IPS-18c (cell line): Measurements from ENCODE around the gene VGLL2.

ENCODE experiments used
- H3K4me3 ChIP-seq: 2 replicates; pipeline ENCODE4 v1.7.0; 2013; ENCODE audit warnings: low read depth, mild to moderate bottlenecking, low read length, moderate library complexity; ENCODE audit not compliant: insufficient read depth
- H3K9me3 ChIP-seq: one replicate; pipeline ENCODE4 v1.6.1; 2013; ENCODE audit warnings: mild to moderate bottlenecking, low read length, moderate library complexity; ENCODE audit not compliant: control insufficient read depth, insufficient read depth

VGLL2 gene

DNA sequence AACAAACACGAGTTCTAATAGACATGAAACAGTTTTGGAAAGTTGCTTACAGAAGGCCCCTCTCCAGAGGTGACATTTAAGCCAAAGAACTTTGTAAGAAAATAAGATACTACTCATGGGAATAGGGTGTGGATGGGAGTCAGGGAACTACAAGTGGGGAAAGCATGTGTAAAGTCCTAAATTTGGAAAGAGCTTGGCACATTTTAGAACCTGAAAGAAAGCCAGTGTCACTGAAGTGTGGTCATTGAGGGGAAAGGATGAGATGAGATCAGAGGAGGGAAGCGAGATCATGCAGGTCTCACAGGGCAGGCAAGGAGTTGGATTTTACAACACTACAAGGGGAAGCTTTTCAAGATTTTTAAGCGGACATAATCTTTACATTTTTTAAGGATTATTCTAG is 38.0 kb downstream of the VGLL2 start:
- Histone ChIP-seq H3K4me3 (no peak overlapping the region), H3K9me3 (no peaks in the 10 kb centered on the region)

DNA sequence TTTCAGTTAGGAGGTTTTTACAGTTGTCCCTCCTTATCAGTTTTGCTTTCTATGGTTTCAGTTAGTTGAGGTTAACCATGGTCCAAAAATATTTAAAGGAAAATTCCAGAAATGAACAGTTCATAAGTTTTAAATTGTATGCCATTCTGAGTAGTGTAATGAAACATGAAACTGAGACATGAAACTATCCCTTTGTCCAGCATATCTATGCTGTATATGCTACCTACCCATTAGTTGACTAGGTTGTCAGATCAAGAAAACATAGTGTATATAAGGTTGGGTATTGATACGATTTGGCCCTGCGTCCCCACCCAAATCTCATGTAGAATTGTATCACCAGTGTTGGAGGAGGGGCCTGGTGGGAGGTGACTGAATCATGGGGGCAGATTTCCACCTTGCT is 39.1 kb downstream of the VGLL2 start:
- Histone ChIP-seq H3K4me3 (no peak overlapping the region), H3K9me3 (no peaks in the 10 kb centered on the region)

DNA sequence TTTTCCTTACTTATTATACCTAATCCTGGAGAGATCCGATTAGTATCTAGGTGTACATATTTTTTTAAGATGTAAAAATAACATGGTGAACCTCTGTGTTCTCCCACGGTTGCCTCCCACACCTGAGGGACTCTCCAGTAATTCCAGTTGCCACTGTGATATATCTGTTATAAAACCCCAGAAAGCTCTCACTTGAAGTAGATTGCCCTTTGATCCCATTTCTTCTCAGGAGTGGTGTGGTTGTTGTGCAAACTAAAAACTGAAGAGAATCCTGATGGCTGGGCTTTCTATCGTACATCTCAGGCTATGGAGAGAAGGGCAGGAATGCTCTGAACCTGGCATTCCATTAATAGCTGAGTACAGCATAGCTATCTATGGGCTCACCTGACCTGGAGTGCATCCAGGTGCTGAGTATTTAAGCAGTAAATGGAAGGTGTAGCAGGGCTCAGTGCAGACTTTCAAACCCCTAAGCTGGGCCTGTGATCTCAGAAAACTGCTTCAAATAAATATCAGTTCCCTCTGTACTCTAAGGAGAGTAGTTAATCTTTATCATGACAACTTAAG is 41.0 kb downstream of the VGLL2 start:
- Histone ChIP-seq H3K4me3 (no peak overlapping the region), H3K9me3 (no peaks in the 10 kb centered on the region)

DNA sequence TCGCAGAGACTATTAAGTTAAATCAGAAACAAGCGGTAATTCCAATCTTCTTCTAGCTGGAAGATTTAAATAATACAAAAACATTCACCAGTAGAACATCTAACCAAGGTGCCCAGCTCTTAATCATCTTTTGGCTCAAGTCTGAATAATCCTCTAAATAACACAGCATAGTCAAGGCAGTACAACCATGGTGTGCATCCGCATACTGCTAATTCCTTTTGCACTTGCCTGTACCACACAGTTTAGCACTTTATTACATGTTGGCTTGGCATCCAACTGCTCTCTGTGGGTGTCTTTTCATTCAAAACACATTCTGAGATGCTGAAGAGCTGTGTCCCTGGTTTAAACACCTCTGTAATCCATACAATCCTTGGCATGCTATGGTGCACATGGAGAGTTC is 42.3 kb downstream of the VGLL2 start:
- Histone ChIP-seq H3K9me3 (no peaks in the 10 kb centered on the region), H3K4me3 (no peak overlapping the region)

DNA sequence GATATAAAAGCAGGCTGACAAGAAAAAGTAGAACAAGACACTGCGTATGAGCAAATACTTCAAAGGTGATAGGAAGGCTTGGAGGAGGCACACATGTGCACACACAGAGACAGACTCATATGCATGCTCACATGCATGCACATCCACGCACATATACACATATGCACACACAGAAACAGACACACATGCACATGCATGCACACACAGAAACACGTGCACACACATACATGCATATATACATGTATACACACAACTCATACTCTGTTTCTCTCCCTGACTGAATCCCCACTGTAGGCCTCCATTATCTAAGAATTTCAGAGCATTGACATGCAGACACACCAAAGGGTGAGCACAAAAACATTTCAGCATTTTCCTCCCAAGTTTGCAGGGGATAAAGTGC is 43.7 kb downstream of the VGLL2 start:
- H3K4me3 ChIP-seq = no peak overlapping the region
- H3K9me3 ChIP-seq = no peaks in the 10 kb centered on the region

DNA sequence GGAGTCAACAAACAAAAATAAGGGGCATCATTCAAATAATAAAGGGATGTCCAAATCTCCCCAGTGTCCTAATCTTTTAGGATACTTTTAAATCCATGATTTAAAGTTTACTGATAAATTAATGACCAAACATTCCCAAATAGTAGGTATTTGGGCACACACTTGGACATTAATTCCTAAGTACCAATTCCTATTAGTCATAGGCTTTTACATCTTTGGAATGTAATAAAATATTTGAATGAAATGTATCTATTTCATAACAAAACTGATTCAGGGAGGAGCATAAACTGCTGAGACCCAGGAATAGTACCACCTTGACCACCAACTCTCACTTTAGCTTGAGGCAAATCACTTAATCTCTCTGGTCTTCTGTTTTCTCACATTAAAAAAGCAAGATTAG is 44.3 kb downstream of the VGLL2 start:
- H3K9me3 ChIP-seq = no peaks in the 10 kb centered on the region
- no peak overlapping the region for H3K4me3 ChIP-seq

DNA sequence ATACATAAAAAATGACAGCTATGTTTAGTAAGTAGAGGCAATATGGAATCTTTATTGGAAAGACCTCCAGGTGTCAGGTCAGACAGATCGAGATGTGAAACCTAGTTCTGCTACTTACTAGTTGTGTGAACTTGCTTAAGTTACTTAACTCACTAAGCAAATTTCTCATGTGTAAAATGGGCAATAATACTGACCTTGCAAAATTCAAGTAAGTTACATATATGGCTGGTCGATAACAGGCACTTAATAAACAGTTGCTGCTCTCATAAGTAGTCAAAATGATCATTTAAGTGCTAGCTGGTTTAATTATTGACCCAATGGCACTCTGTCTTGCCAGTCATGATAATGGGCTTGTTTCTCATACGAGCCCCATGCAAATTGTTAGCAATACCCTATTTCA is 46.0 kb downstream of the VGLL2 start:
- Histone ChIP-seq H3K9me3 (no peaks in the 10 kb centered on the region), H3K4me3 (no peak overlapping the region)

DNA sequence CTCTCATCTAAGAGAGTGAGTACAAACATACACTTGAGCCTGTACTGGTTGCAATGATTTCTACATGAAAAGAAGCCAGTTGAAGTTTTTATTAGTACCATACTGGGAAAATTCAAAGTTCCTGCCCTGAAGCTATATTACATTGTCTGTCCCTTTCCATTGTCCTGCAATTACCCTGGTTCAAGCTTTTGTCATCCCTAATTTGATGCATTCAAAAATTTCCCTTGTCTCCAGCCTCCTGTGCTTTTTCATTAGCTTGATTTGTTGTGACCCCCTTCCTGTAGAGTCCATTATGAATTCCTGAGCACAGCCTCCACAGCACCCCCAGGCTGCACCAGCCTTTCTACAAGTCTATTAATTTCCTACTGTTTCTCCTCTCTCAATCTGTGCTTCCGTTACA is 46.4 kb downstream of the VGLL2 start:
- no peak overlapping the region for H3K4me3 ChIP-seq
- no peaks in the 10 kb centered on the region for H3K9me3 ChIP-seq

DNA sequence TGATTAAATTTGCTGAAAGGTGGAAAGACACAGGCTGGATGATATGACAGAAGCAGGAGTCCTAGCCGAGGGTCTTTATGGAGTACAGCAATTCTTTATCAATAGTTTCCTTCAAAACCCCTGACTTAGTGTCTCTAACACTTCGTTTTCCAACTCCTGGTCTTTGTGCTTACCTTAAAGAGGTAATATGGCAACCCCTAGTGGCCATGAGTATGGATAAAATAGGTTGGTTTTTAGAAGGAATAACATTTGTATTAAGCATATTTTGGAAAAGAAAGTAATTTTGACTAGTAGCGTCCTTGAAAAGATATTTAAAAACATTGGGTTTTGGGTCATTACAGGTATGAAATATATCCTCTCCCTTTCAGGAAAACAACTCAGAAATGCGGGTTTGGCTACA is 51.9 kb downstream of the VGLL2 start:
- H3K4me3 ChIP-seq = no peak overlapping the region
- H3K9me3 ChIP-seq = no peaks in the 10 kb centered on the region
